Mesothelial cell of epicardium (in vitro differentiated cells): Measurements from ENCODE around the gene NDUFA12. TPM values are rescaled to one million over a fixed set of nuclear protein-coding genes. Genes with fewer than 3 reads are reported as not detected.

Source experiments
- DNase-seq, 2 experiments: peaks; one replicate each; pipeline ENCODE4 v3.0.0; 2021; ENCODE audit warnings: low spot score in 2 of 2; ENCODE audit not compliant: unreplicated experiment in 2 of 2
- H3K27ac Mint-ChIP-seq: 2 replicates; pipeline ENCODE4 v1.8.0; 2021; ENCODE audit warnings: mixed read lengths
- H3K27me3 Mint-ChIP-seq: 2 replicates; pipeline ENCODE4 v1.8.0; 2021; ENCODE audit warnings: low read depth, mixed read lengths
- H3K36me3 Mint-ChIP-seq: 2 replicates; pipeline ENCODE4 v1.8.0; 2021; ENCODE audit warnings: mixed read lengths
- H3K4me1 Mint-ChIP-seq: 2 replicates; pipeline ENCODE4 v1.8.0; 2021; ENCODE audit warnings: mixed read lengths
- H3K4me3 Mint-ChIP-seq: 2 replicates; pipeline ENCODE4 v1.8.0; 2021; ENCODE audit warnings: mild to moderate bottlenecking, moderate library complexity, mixed read lengths
- H3K9me3 Mint-ChIP-seq: 2 replicates; pipeline ENCODE4 v1.8.0; 2021; ENCODE audit warnings: mixed read lengths
- CTCF ChIP-seq: fragments of 200-600 bp; sonication (generic); IDR thresholded peaks from one replicate; pipeline ENCODE4 v1.5.0; 2021; ENCODE audit warnings: antibody characterized with exemption; ENCODE audit not compliant: unreplicated experiment
- total RNA-seq: library from RNA; stranded (reverse); gene quantifications from 3 replicates; pipeline ENCODE4 v1.2.1, GENCODE V29; 2021

The NDUFA12 gene
- total RNA-seq, 1 donor from 2014 or later, result 63.4 TPM

DNA sequence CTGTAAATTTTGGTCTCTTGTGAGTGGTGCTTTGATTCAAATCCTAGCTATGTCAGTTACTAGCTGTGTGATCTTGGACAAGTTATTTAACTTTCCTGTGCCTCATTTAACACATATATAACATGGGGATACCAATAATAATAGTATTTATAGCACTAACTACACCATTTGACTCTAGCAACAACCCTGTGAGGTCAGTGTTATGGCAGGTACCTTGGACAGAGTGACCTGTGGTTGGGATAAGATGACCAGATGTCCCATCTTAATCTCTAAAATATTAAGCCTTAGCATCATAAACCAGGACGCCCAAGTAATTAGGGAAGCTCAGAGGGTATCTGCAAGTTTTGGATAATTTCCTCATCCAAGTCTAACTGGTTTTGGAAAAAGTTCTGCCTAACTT is 73.7 kb downstream of the NDUFA12 start:
- Mint-ChIP-seq H3K36me3 (no peaks in the 10 kb centered on the region), H3K4me3 (no peak overlapping the region), H3K27me3 (peaks cover 7% of the 10 kb centered on the region), H3K27ac (no peak overlapping the region), H3K9me3 (no peaks in the 10 kb centered on the region), H3K4me1 (no peaks in the 10 kb centered on the region)
- no peak for TF ChIP-seq CTCF
- DNase-seq, result no peak

DNA sequence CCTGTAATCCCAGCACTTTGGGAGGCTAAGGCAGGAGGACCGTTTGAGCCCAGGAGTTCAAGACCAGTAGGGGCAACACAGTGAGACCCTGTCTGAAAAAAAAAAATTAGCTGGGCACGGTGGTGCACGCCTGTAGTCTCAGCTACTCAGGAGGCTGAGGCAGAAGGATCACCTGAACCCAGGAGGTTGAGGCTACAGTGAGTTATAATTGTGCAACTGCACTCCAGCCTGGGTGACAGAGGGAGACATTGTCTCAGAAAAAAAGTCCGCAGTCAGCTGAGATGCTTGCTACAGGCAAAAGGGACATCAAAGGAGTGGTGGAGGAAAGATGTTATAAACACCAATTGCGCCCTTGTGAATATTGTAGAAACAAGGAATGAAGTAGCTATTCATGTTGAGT is 77.8 kb downstream of the NDUFA12 start:
- DNase-seq, result no peak
- no peak for TF ChIP-seq CTCF
- Mint-ChIP-seq H3K4me1 (no peaks in the 10 kb centered on the region), H3K36me3 (no peaks in the 10 kb centered on the region), H3K4me3 (no peak overlapping the region), H3K27ac (no peak overlapping the region), H3K27me3 (peaks cover 4% of the 10 kb centered on the region), H3K9me3 (no peaks in the 10 kb centered on the region)

GRCh38 chr12:94925206-94925605 is 78.3 kb downstream of the NDUFA12 start:
- Mint-ChIP-seq H3K4me1 (no peaks in the 10 kb centered on the region), H3K36me3 (no peaks in the 10 kb centered on the region), H3K4me3 (no peak overlapping the region), H3K9me3 (no peaks in the 10 kb centered on the region), H3K27me3 (peaks cover 2% of the 10 kb centered on the region), H3K27ac (no peak overlapping the region)
- TF ChIP-seq CTCF, result no peak
- no peak for DNase-seq

DNA sequence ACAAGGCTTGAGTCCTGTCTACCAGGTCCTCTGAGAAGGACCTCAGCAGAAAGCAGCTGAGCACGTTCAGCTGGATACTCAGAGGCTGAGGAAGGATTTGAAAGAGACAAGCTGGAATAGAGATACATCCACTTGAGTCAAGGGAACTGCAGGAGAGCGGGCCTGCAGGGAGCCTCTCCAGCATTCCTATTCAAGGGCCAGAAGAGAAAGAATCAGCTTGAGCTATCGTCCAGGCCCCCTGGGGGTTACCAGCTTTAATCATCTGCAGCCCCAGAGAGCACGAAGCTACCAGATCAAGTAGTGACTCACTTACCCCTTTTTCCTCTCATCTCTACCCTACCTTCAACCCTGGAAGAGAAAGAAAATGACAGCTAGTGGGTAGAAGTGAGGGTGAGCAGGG is 80.9 kb downstream of the NDUFA12 start:
- no peaks in the 10 kb centered on the region for H3K36me3 Mint-ChIP-seq
- H3K27ac Mint-ChIP-seq, result no peak overlapping the region
- no peaks in the 10 kb centered on the region for H3K4me1 Mint-ChIP-seq
- no peaks in the 10 kb centered on the region for H3K9me3 Mint-ChIP-seq
- DNase-seq, result no peak
- no peaks in the 10 kb centered on the region for H3K27me3 Mint-ChIP-seq
- H3K4me3 Mint-ChIP-seq, result no peak overlapping the region
- TF ChIP-seq CTCF, result no peak

Other genes starting within 250 kb of the NDUFA12 start
- gene NR2C1, start 69.9 kb upstream of the NDUFA12 start, total RNA-seq, result 51.9 to 53.9 TPM (median 52.4 TPM) in 3 replicates
- 17.5 to 18.2 TPM (median 18.0 TPM) in 3 replicates for gene FGD6, start 213.8 kb upstream of the NDUFA12 start, total RNA-seq
- gene VEZT, start 214.1 kb upstream of the NDUFA12 start, total RNA-seq, result 107 to 110 TPM (median 107 TPM) in 3 replicates